OCI-LY7 (cell line): ENCODE measurements around the gene IMPA2.

Experiments
- CTCF ChIP-seq: fragments of 200-600 bp; sonication (generic); conservative IDR thresholded peaks from 2 replicates; pipeline ENCODE4 v1.5.1; 2014; ENCODE audit warnings: mild to moderate bottlenecking, antibody characterized with exemption, low read length, moderate library complexity, mixed read lengths
- EZH2phosphoT487 ChIP-seq: fragments of 200-600 bp; sonication (generic); IDR thresholded peaks from 2 replicates; pipeline ENCODE4 v1.6.1; 2018; ENCODE audit warnings: low read depth, borderline replicate concordance, mild to moderate bottlenecking, mixed run types, antibody characterized with exemption, low read length, moderate library complexity, mixed read lengths

DNA sequence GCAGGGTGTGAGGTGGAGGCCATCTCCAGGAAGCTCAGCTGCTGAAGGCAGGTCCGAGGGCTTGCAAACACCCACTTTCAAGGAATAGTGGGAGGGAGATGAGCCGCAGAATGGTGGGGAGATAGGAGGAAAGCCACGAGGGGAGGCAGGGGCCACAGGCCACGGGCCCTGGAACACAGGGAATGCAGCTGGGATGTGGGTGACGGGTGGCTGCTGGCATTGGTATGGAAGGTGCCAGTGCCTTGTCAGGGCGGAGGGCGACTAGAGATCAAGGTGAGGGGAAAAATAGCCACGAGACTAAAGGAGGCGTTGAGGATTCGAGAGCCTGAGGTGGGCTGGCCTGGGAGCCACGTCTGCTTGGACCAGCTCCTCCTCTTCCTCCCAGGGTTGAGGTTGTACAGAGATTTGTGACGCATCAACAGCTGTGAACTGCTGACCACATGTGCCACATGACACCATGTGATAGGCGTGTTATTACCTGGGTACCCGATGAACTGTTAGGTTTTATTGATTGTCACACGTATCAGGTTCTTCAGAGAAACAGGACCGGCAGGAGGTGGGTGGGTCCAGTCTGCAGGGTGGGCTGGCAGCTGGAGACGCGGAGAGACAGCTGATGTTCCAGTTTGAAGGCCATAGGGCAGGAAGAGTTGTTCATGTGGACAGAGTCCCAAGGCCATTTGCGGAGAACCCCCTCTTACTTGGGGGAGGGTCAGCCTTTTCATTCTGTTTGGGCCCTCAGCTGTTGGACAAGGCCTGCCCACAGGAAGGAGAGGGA lies 9.9 kb downstream of the IMPA2 start:
- TF ChIP-seq CTCF (no peak), EZH2phosphoT487 (no peak)
